Skin of body (tissue), 2 donors: ENCODE results near the gene CUBN. TPM values are rescaled to one million over a fixed set of nuclear protein-coding genes. Genes with fewer than 3 reads are reported as not detected.
"Not testable (repeated sequence)": the region's sequence is repeated elsewhere in the genome, so short reads cannot be mapped to it uniquely, and the experiment has no call there.

Experiments
- DNase-seq: peaks from one replicate; lab custom pipeline; 2025; lab: John Stamatoyannopoulos, UW
- total RNA-seq: library from RNA; depleted of rRNA; stranded (reverse); fragments of >200 nt; gene quantifications from one replicate; pipeline ENCODE4 v1.2.3, GENCODE V29; 2014

The CUBN gene
- total RNA-seq, 1 donor from 2014 or later = 18.1 TPM

DNA sequence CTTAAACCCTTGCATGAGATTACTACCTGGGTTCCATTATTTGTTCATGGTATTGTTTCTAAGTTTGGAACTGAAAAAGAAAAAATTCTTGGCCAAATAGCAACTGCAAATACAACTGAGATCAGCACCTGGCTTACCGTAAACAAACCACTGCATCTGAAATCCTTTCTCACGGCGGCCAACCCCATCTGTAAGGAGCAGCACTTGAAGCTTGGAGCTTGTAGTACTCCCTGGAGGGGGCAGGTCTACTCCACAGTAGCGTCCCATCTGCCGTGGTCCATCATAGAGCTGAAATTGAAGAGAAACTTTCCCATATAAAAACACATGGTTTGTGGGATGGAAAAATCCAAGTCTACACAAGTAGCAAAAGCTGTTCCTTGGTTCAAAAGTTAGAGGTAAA lies 109.9 kb downstream of the CUBN start:
- DNase-seq = no peak

DNA sequence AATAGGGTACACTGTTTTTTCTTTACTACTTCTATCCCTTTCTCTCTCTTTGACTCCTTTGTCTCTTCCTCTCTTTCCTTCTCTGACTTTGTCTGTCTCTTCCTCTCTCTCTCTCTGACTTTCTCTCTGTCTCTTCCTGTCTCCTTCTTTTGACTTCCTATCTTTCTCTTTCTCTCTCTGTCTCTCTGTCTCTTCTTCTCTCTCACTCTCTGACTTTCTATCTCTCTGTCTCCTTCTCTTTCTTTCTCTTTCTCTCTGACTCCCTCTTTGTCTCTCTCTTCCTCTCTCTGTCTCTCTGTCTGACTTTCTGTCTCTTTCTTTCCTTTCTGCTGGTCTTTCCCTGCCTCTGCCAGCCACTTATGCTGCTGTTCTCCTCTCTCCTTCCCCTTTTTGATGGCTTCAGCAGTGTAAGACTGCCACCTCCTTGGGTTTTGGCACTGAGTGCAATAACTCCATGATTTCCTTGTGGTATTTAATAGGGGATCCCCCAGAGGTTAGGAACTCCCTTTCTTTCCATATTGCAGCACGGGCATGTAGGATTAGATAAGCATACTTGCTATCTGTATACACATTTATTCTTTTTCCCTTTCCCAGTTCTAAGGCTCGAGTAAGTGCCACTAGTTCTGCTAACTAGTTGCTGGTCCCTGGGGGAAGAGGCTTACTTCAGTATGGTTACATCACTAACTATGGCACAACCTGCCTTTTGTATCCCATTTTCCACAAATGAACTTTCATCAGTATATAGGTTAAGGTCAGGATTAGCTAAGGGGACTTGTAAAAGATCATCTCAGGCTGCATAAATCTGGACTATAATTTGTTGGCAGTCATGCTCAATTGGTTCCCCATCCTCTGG lies 116.3 kb downstream of the CUBN start:
- DNase-seq = not testable (repeated sequence)

DNA sequence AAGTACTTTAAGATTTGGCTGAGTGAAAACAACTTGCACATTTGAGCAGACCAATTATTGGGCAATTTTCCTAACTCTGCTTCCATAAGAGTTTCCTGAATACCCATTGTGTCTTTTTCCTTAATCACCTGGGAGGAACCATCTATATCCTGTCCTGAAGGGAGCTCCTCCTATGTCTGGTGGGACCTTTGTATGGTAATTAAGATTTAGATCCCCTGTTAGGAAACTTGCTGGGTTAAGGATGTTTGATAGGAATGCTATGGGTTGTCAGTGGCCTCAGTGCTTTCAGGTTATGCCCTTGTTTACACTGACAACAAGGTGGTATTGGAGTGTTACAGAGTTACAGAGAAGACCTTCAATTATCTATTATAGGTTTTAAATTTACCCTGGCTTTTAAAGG lies 116.9 kb downstream of the CUBN start:
- not testable (repeated sequence) for DNase-seq

DNA sequence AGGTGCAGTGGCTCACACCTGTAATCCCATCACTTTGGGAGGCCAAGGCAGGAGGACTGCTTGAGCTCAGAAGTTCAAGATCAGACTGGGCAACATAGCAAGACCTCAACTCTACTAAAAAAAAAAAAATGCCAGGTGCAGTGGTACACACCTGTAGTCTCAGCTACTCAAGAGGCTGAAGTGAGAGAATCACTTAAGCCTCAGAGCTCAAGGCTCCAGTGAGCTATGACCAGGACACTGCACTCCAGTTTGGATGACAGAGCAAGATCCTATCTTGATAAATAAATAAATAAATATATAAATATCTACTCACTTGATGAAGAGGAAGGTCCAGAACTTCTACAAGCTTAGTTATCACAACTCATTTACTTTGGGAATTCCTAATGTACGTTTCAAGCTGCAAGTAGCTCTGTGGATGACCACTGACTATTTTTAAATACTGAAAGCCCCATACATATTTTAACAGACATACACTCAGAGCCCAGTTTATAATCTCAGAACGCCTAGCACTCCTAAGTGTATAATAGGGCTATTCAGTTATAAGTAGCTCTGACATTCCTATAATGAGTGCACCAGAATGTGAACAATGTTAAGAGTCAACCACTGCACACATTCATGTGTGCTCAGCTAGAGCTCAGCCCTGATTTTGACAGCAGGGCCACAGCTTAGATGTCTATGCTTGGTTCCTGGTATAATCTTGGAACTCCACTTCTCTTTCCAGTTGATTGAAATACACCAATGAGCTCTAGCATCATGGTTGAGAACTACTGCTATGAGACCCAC lies 119.1 kb downstream of the CUBN start:
- no peak for DNase-seq

DNA sequence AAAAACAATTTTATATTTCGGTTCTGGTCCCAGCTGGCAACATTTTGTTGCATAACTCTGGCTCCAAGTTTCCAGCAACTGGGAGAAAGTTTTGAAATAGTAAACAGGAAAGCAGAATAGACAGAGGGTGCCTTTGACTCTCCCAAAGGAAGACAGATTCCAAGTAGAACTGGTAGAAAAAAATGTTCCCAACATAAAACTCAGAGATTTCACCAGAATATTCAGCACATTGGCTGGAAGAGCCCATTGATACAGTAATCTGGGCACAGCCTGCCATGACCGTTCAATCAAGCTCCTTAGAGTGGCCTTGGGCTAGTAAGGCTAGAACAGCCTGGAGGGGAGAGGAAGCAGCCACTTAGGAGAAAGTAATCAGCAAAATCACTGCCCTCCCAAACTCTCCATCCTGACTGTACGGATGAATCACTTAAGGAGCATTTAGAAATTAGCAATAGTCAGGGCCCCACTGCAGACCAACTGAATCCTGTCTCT lies 120.4 kb downstream of the CUBN start:
- DNase-seq = no peak

DNA sequence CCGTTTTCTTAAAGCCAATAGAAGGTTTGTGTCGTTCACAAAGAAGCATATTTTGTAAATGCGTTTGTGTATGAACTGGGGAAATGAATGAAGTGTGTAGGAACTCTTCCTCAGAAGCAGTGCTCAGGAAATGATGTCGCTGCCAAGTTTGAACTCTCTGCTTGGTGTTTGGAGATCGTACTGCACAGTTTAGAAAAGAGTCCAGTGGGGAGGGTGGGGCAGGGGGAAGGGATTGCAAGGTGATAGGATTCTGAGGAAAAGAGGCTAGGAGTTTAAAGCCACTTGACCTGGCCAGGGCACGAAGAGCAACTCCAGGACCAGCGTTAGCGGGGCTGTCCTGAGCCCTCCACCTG lies 122.2 kb downstream of the CUBN start:
- DNase-seq = no peak

DNA sequence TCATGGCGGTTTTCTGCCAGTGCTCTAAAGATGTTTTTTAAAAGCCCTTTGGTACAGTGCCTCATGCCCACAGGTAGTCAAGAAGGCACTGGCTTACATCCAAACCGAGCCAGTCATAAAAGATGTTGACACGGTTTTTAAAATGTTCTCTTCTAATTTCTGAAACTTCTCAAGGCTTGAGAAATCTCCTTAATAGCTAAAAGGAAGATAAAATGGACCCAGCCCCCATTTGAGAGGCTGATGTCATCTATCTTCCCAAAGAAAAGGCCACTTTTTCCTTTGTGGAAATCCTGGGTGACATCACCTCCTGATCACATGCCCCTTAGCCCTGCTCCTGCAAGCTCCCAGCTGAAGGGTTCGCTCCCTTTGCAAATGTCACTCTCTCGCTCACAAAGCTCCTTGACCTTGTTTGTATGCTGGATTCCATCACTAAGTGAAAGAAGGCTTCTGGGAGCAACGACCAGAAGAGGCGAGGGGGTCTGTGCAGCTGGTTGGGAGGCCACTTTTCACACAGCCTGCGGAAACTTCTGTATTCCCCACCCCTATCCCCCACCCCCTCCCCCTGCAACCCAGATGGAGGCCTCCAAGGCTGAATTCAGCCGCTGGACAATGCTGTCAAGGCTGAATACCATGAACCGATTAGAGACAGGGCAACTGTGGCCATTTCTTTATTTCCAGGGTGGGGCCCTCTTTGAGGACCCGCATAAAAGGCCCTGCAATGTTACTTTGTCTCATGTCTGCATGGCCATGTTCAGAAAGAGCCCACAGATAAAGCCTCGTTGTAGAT lies 122.8 kb downstream of the CUBN start:
- peak; percentile 75 for DNase-seq

DNA sequence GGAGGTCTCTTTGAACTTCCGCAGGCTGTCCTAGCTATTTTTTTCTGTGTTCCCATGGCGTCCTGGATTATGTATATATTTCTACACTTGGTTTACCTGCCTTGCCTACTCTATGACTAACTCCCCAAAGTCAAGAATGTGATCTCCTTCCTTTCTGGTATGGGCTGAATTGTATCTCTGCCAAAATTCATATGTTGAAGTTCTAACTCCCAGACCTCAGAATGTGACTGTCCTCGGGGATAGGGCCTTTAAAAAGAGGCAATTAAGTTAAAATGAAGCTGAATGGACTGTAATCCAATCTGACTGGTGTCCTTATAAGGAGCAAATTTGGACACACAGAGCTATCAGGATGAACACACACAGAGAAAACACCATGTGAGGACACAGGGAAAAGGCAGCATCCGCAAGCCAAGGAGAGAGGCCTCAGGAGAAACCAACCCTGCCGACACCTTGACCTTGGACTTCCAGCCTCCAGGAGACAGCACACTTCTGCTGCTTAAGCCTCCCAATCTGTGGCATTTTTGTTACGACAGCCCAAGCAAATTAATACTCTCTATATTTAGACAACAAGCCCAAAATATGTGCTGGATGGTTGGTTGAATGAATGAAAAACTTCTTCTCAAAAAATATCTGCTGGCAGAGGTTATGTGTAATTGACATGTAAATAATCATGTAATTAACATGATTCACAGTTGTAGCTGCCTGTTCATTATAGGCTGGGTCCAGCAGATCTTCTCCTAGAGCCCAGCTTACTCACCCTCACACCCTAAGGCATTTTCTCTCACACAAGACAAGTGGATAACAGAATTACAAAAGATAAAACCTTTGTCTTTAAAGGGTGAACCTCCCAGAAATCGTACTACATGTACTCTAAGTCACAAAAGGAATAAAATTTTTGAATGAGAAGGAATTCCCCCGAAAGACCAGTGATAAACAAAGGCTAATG lies 123.7 kb downstream of the CUBN start:
- no peak for DNase-seq

DNA sequence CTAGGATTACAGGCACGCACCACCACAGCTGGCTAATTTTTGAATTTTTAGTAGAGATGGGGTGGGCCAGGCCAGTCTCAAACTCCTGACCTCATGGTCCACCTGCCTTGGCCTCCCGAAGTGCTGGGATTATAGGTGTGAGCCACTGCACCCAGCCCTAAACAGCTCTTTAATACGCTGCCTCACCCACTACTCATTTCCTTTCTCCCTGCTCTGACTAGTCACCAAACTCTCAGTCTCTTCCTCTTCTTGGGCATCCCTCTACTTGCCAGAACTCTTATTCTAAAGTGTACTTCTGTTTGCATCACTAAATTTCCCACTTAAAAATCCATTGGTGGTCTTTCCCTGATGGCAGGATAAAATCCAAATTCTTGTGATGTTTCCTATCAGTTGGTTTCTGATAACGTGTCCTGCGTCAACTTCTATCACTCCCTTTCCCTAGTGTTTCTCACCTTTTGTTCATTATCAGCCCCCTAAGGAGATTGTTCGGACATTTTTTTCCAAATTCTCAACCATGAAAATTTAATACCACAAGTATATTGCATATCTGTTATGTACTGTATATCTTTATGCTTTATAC lies 124.7 kb downstream of the CUBN start:
- no peak for DNase-seq

DNA sequence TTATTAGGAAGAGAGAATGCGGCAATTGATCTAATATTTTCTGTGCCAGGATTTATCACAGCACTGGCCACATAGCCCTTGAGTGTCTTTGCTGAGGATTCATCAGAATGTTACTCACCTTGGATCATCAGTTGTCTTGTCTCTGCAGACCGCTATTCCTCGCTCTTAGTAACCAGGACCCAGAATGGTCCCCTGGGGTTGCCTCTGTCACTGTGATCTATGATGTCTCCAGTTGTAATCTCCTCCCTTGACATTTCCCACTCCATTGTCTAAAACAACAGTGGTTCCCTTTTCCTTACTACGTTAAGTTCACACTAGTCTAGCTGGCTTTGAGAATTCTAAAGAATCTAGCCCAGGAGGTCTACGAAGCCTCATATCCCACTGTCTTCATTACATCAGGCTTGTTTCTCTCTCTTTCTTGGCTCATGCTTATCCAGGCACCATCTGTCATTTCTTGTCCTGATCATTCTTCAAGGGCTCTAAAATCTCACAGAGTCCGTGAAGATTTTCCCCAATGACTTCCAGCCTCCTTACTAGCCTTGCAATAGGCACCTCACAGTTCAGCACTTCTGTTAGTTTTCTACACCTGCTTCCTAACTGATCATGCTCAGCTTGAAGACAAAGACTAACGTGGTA lies 125.8 kb downstream of the CUBN start:
- DNase-seq = peak; percentile 59

DNA sequence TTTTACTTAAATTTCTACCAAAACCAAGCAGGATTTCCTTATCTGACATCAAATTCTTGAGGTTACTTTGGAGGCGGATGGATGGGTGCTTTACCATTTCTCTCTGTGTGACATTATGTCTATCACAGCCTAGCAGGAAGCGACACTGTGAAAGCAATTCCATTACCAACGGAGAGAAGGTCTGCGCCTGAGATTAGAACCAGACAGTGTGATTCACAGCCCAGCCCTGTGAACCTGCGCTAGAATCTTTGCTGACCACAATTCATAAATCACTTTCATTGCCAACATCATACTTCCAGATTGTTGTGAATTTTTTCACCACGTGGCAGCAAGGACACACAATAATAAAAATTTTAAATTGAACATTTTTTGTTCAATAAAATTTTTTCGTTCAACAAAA lies 126.5 kb downstream of the CUBN start:
- DNase-seq = peak; percentile 62

DNA sequence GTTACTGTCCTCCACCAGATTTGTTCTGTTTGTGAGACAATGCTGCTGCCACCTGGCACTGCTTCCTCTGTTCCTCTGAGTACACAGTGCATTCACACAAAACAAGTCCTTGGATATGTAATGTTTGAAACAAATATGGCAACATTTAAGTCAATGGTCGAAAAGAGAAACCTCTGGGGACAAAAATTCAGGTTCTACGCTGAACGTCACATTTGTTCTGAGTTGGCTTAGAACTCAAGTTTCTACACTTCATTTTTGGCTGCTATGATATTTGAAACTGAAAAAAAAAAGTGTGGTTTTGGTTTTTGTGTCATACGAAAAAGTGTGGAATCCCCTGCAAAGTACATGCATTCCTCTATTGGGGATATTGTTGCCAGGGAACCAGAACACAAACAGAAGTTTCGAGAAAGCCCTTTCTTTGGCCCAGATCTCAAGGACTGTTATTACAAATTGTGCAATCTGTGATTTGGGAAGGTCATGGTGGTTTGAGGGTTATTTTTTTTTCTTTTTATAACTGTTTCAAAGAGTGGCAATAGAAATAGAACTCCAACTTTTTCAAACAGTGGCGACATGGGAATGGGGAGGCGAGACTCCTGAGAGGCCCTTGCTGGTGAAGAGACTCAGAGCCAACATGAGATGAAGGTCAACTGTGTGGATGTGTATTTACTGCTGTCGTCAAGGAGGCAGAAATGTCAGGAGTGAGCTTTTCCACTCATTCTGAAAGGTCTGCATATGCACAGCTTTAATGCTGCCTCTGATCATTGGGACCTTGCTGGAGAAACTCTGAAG lies 127.5 kb downstream of the CUBN start:
- DNase-seq = peak; percentile 95

DNA sequence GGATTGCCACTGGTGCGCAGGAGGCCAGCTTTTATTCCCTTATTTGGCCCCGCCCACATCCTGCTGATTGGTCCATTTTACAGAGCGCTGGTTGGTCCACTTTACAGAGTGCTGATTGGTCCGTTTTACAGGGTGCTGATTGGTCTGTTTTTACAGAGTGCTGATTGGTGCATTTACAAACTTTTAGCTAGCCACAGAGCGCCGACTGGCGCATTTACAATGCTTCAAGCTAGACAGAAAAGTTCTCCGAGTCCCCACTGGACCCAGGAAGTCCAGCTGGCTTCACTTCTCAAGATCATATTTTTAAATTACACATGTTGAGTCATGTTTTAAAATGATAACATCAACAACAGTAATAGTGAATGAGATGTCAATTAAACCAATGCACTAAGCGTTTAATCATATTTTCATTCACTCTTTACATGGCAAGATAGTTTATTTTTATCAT lies 128.3 kb downstream of the CUBN start:
- DNase-seq = no peak

DNA sequence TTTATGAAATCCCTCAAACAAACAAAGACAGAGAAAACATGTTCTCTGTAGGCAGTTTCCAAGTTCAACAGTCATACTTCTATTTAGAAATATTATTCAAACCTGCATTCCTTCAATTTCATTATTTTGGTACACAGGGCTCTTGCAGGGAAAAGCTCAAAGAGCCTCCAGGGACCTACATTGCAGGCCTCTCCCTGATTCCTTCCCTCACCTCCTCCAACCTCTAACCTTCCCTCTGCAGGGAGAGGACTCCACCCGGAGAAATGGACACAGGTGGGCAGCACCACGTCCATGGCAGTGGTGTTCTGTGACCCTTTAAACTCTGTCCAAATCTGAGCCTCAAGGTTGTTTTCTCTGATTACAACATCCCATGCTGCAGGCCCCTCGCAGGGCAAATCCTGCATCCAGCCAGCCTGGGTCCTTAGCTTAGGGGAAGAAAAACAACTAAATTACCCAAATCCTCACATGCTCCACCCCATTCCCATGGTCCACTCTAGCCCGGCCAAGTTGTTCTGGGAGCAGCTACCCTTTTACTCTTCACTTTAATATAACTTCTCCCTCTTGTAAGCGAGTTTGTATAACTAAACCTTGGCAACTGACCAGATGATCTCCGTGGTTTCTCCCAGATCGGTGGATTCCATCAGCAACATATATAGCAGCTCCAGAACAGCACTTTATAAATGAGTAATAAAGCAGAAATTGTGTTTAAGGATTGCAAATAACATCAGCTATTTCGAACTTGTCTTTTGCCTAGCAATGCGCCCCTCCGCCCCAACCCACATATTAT lies 129.8 kb downstream of the CUBN start:
- peak; percentile 36 for DNase-seq

DNA sequence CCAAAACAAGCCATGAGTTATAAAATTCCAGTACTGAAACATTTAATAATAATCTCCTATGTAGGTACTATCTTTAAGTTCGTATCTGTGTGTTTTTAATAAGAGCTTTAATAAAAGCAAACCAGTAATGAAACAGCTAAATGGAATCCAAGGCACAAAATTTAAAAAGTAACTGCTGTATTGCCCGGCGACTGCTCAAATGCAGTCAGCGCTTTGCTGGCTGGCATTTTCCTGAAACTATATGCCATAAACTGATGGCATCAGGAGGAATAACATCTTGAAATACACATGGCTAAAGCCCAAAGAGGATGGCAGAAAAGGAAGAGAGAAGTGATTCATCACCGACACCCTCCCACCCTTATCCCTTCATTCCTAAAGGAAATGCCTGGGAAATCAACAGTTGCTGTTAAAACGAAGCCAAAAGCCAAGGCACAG lies 133.1 kb downstream of the CUBN start:
- DNase-seq = no peak

DNA sequence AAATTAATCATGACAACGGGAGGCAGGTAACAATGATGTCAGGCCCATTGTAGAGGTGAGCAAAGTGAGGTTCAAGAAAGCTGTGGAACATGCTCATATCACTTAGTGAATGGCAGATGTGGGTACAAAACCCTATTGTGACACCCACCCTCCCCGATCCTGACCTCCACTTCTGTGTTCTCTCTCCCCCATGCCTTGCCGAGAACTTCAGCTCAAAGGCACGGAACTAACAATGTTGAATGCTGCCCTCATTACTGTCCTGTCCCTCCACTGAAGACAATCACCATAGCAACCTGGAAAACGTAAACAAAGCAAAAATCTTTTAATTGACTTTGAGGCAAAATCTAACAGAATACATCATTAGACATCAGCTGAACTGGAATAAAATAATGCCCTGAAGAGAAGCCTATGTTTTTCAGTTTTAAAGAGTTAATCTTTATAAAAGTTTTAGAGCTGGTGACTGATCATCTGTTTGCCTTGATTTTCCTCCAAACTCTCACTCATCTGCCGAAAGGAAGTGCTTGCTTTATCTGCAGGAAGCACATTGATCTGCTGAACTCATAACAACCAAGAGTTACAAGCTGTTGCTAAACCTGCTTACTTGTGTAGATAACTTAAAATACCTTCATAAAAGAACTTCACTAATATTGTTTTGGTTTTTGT lies 133.6 kb downstream of the CUBN start:
- peak; percentile 81 for DNase-seq

DNA sequence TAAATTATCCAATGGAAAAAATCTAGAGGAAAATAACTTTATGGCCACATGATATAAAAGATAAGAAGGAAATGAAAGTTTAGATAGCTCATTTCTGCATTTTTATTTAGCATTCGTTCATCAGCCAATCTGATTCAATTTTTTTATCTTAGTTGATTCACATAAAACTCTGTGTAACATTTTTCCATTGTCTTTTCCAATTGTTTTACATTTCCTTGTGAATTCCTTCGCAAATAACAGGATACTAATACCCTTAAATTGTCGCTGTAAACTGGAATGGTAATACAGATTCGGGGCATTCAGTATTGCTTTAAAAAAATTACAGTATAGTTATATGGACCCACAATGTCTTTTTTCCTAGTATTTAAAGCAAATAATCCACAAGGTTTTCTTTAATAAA lies 136.4 kb downstream of the CUBN start:
- DNase-seq = no peak
